Tibial nerve (tissue), 4 donors: ENCODE measurements around the gene EXOC2. TPM values are rescaled to one million over a fixed set of nuclear protein-coding genes. Genes with fewer than 3 reads are reported as not detected.

Source experiments
- DNase-seq, 2 donors: peaks; one replicate each; pipeline ENCODE4 v3.0.0-alpha.2; 2019; ENCODE audit warnings: low spot score in 2 of 2
- H3K27ac ChIP-seq, 4 donors: fragments of 200-600 bp; sonication (generic) in 3 of 4; one replicate each; pipeline ENCODE4 v1.5.1; 2017 to 2019; ENCODE audit warnings: mild to moderate bottlenecking in 1 of 4
- H3K27me3 ChIP-seq, 2 donors: fragments of 200-600 bp; sonication (generic) in 1 of 2; one replicate each; pipeline versions ENCODE4 v1.5.1 to v1.6.0; 2017 to 2019
- H3K36me3 ChIP-seq, 3 donors: fragments of 200-600 bp; sonication (generic); one replicate each; pipeline ENCODE4 v1.5.1; 2018 to 2019
- H3K4me1 ChIP-seq, 4 donors: fragments of 200-600 bp; sonication (generic) in 3 of 4; one replicate each; pipeline ENCODE4 v1.5.1; 2017 to 2019
- H3K4me3 ChIP-seq, 4 donors: fragments of 200-600 bp; sonication (generic) in 3 of 4; one replicate each; pipeline ENCODE4 v1.5.1; 2017 to 2019; ENCODE audit warnings: mild to moderate bottlenecking in 1 of 4, moderate library complexity in 1 of 4
- H3K9me3 ChIP-seq, 4 donors: fragments of 200-600 bp; sonication (generic) in 3 of 4; one replicate each; pipeline ENCODE4 v1.5.1; 2017 to 2019
- EP300 ChIP-seq, 2 donors: sonication (generic); formaldehyde crosslinking; IDR thresholded peaks; one replicate each; pipeline ENCODE4 v1.6.1; 2017; ENCODE audit warnings: antibody characterized with exemption in 2 of 2, mild to moderate bottlenecking in 1 of 2
- POLR2A ChIP-seq, 2 donors: fragments of 450-650 bp; IDR thresholded peaks; one replicate each; pipeline ENCODE4 v1.6.1; 2017; ENCODE audit warnings: antibody characterized with exemption in 2 of 2, mild to moderate bottlenecking in 2 of 2, moderate library complexity in 2 of 2
- WGBS, 2 donors: methylation state at CpG; one replicate each; pipeline ENCODE4 v1.1.5; 2018; 5-methylcytosine and 5-hydroxymethylcytosine counted together
- total RNA-seq, 4 donors: library from RNA; depleted of rRNA; stranded (reverse); fragments of >200 nt; gene quantifications; one replicate each; pipeline ENCODE4 v1.1.0, GENCODE V29; 2016
- TF ChIP-seq, protein P1 (sequence below), 5 experiments: fragments of 200-600 bp in 3 of 5; fragments of 450-650 bp in 2 of 5; sonication (generic) in 3 of 5; IDR thresholded peaks; one replicate each; pipeline ENCODE4 v1.5.1; 2016 to 2019; ENCODE audit warnings: antibody characterized with exemption in 5 of 5, mild to moderate bottlenecking in 3 of 5, moderate library complexity in 2 of 5

The EXOC2 gene
- total RNA-seq, 4 donors from 2014 or later, result 20.8 to 30.0 (median 24.1) TPM

DNA sequence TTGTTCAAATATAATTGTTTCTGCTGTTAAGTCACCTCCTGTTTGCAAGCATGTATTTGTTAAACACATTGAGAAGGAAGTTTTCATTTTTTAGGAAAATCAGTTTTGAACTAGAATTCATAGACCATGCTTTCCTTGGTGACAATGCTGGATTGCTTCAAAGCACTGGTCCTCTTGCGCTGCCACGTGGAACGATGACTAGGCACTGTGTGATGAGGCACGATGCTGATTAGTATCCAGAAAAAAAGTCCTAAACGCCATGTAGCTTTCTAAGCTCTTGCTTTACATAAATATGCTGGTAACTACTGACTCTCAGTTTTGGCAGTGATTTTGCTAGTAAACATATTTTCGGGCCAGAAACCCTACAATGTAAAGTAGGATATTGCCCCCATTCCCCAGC is 11.1 kb upstream of the EXOC2 start:
- Histone ChIP-seq H3K36me3 (no peaks in the 10 kb centered on the region), H3K9me3 (no peaks in the 10 kb centered on the region), H3K27ac (no peak overlapping the region), H3K4me3 (no peak overlapping the region), H3K4me1 (no peaks in the 10 kb centered on the region), H3K27me3 (peaks cover 0 to 4% of the 10 kb centered on the region in 2 donors)
- no peak for DNase-seq
- TF ChIP-seq, protein P1, sequence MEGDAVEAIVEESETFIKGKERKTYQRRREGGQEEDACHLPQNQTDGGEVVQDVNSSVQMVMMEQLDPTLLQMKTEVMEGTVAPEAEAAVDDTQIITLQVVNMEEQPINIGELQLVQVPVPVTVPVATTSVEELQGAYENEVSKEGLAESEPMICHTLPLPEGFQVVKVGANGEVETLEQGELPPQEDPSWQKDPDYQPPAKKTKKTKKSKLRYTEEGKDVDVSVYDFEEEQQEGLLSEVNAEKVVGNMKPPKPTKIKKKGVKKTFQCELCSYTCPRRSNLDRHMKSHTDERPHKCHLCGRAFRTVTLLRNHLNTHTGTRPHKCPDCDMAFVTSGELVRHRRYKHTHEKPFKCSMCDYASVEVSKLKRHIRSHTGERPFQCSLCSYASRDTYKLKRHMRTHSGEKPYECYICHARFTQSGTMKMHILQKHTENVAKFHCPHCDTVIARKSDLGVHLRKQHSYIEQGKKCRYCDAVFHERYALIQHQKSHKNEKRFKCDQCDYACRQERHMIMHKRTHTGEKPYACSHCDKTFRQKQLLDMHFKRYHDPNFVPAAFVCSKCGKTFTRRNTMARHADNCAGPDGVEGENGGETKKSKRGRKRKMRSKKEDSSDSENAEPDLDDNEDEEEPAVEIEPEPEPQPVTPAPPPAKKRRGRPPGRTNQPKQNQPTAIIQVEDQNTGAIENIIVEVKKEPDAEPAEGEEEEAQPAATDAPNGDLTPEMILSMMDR (IDR thresholded peaks at IDR 0.05), result no peak
- WGBS, 2 donors, result 74 to 80% methylated on average over 6 of the region's 6 CpGs

DNA sequence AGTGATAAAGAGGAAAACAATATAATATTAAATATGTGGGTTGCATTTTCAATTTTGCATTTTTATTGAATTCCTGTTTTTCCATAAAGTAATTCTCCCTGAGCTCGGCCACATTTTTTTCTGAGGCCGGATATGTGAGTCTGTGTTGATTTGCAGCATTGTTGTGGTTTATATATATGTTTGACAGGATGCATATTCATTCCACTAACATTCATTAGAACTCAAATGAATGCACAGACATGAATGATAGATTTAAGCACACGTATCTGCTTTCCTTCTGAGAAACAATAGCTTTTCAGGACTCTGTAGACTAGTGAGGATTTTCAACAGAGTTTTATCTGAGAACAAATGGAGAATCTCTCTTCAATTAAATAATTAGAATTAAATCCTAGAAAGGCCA is 10.6 kb upstream of the EXOC2 start:
- no peak for TF ChIP-seq POLR2A (IDR thresholded peaks at IDR 0.05)
- TF ChIP-seq EP300 (IDR thresholded peaks at IDR 0.05), result no peak
- TF ChIP-seq, protein P1 (IDR thresholded peaks at IDR 0.05), result no peak
- Histone ChIP-seq H3K27me3 (peaks cover 0 to 4% of the 10 kb centered on the region in 2 donors), H3K9me3 (no peaks in the 10 kb centered on the region), H3K4me3 (no peak overlapping the region), H3K27ac (no peak overlapping the region), H3K4me1 (no peaks in the 10 kb centered on the region), H3K36me3 (no peaks in the 10 kb centered on the region)
- WGBS, 2 donors, result 72 to 81% methylated on average over 3 of the region's 3 CpGs
- DNase-seq, result no peak

DNA sequence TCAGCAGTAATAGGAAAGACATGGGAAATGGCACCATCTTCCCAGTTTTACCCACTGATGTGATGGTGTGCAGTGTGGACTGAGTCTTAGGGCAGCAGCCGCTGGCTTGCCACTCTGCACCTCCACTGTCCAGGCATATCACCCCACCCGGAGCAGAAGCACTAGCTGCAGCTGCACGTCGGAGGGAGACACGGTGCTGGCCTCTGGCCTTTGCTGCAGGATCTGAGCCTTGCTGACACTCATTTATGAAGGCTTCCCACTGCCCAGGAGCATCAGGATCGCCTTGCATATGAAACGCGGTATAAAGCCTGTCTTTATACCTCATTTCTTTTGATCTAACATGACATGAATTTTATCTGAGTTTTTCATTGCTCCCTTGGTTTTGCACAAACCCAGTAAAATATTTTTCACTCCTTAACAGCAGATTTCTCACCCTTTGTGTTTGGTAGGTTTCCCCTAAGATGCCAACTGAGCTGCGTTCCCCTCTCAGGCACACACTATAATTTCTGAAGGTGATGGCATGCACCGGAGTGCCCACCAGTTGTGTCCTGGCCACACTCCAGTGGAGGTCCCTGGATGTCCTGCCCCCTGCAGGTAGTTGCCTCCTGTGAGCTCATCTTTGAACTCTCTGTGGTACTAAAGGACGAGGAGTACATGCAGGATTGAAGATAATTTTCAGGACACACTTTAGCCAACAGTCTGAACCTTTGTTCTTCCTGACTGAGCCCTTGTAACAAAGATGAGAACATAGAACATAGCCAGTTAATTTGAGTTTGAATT is 9.0 kb upstream of the EXOC2 start:
- WGBS, 2 donors, result 56 to 67% methylated on average over 11 of the region's 11 CpGs

DNA sequence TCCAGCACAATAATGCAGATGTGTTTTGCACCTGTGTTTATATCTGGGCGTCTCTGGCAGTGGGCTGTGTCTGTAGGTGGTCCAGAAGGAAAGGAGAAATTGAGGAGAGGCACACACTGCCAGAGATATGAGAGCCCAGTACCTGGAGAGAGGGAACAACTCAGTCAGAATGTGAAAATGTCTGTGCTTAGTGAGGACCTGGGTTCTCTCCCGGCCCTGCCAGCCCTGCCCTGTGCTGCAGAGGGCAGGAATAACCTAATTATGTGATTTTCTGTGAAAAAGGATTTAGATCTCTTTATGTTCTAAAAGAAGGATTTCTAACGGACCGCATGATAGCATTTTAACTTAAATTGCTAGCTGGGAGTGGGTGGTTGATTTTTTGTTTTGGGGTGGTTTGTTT is 8.3 kb upstream of the EXOC2 start:
- TF ChIP-seq, protein P1 (IDR thresholded peaks at IDR 0.05), result no peak
- TF ChIP-seq EP300 (IDR thresholded peaks at IDR 0.05), result no peak
- TF ChIP-seq POLR2A (IDR thresholded peaks at IDR 0.05), result no peak
- Histone ChIP-seq H3K9me3 (no peaks in the 10 kb centered on the region), H3K4me1 (no peaks in the 10 kb centered on the region), H3K4me3 (no peak overlapping the region), H3K27ac (no peak overlapping the region), H3K36me3 (no peaks in the 10 kb centered on the region), H3K27me3 (peaks cover 0 to 4% of the 10 kb centered on the region in 2 donors)
- 54 to 56% methylated on average over 4 of the region's 4 CpGs for WGBS, 2 donors
- DNase-seq, result no peak

More for the DNA sequence above, 9.0 kb upstream of the EXOC2 start:
- H3K9me3 ChIP-seq, result no peaks in the 10 kb centered on the region
- peaks cover 0 to 4% of the 10 kb centered on the region in 2 donors for H3K27me3 ChIP-seq
- DNase-seq, result no peak
- H3K27ac ChIP-seq, result no peak overlapping the region
- no peak overlapping the region for H3K4me3 ChIP-seq
- no peak for TF ChIP-seq POLR2A (IDR thresholded peaks at IDR 0.05)
- TF ChIP-seq, protein P1 (IDR thresholded peaks at IDR 0.05), result peak in 1 of 5 experiments; percentile 5
- H3K36me3 ChIP-seq, result no peaks in the 10 kb centered on the region
- H3K4me1 ChIP-seq, result no peaks in the 10 kb centered on the region

DNA sequence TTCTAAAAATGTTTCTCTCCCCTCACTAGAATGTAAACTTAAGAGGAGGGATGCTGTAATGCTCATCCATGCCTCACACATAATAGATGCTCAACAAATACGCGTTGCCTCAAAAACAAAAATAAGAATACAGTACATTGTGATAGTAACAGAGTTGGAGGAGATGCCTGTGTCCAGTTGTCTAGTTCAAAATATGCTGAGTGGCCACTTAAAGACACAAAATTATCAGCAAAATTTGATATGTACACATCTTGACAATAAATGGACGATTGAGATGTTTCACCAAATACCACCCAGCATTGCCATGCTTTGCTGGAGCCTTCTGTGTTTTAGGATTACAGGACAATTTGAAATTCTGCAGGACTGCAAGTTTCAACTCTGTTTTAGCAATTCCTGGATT is 7.6 kb upstream of the EXOC2 start:
- Histone ChIP-seq H3K27ac (no peak overlapping the region), H3K27me3 (peaks cover 0 to 4% of the 10 kb centered on the region in 2 donors), H3K36me3 (no peaks in the 10 kb centered on the region), H3K4me1 (no peaks in the 10 kb centered on the region), H3K9me3 (no peaks in the 10 kb centered on the region), H3K4me3 (no peak overlapping the region)
- TF ChIP-seq POLR2A (IDR thresholded peaks at IDR 0.05), result no peak
- TF ChIP-seq, protein P1 (IDR thresholded peaks at IDR 0.05), result no peak
- no peak for TF ChIP-seq EP300 (IDR thresholded peaks at IDR 0.05)
- 93 to 96% methylated on average over 3 of the region's 3 CpGs for WGBS, 2 donors
- no peak for DNase-seq
